NCI-H2227 treated with DMSO at 0.1 percent for 48 hours (cell line): ENCODE data around the gene COX10.

Experiments used
- DNase-seq: peaks from one replicate; lab custom pipeline; 2025; lab: John Stamatoyannopoulos, UW

COX10 gene

GRCh38 chr17:14070344-14070984 lies 1.2 kb downstream of the COX10 start:
- no peak for DNase-seq

GRCh38 chr17:14072881-14073280 lies 3.6 kb downstream of the COX10 start:
- DNase-seq, result no peak

DNA sequence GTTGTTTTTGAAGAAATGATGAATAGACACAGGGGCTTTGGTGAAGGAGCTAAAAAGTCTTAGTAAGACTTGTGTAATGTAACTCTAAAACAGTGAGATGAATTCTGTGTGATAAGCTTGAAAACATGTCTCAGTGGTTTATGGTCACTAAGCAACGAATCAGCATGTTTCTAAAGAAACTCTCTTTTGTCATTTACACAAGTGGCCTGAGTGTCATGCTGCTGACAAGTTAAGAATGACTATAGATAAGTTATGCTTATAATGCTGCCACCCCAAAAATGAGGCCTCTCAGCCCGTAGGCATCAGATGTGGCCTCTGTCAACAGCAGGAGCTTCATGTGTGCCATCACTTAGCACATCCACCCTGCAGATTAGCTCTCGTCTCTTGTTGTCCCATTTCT lies 8.7 kb downstream of the COX10 start:
- DNase-seq, result no peak

DNA sequence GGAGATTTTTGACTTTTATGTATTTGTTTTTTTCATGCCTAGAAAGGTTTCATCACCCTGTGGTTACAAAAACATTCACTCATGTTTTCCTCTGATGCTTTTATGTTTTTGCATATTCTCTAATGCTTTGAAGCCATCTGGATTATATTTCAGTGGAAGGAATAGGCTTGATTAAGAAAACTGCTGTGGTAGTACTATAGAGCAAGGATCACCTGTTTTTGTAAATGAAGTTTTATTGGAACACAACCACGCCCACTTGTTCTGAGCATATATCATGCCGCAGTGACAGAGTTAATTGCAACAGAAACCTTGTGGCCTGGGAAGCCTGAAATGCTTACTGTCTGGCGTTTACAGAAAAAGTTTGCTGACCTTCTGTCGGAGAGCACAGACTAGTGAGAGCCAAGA lies 11.5 kb downstream of the COX10 start:
- no peak for DNase-seq

- no peak for DNase-seq
These were observed 13.5 kb downstream of the COX10 start for GRCh38 chr17:14082848-14083247.

DNA sequence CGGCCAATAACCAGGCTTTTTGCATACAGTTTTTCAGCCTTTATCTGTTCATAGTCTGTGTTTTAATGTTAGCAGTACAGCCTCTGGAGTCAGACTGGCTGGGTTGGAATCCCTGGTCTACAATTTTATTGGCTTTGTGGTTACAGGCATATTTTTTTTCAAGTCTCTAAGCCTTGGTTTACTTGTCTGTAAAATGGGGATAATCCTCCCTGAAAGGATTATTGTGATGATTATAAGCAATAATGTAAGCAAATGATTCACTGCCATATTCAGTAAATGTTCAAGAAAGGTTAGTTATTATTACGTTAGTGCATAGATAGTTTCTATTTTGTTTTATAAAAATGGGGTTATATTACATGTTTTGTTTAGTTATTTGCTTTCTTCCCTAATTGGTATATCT lies 15.7 kb downstream of the COX10 start:
- no peak for DNase-seq

GRCh38 chr17:14086189-14086588 lies 16.9 kb downstream of the COX10 start:
- no peak for DNase-seq

DNA sequence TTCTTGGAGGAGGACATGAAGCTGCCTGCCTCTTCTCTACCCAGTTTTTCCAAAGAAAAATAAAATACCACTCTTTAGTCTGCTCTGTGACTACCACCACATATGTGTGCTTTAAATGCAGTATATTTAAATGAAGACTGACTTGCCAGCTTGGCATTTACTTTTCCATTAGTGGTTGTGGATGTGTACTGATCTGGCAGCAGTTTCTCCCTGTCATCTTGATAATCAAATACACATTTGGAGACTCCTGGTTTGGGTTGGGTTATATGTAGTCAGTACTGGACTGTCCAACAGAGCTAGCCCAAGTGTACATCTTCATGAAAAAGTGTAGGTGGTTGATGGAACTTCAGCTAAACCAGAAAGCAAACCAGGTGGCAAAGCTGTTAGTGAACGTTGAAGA lies 19.9 kb downstream of the COX10 start:
- no peak for DNase-seq

GRCh38 chr17:14091367-14091766 lies 22.1 kb downstream of the COX10 start:
- no peak for DNase-seq

DNA sequence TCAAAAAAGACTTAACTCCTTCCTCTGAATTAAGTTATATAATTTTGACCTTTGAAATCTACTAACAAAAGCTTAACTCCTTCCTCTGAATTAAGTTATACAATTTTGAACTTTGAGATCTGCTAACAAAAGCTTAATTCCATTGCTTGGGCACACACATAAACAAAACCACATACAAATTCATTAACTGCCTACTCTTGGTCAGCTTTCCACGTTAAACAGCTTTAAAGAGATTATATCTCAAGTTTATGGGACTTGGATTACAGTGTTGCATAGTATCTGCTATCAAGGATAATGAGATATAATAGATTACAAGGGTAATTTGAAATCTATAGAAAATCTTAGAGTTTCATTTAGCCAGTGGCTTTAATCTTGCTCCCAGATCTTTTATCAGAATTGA lies 23.5 kb downstream of the COX10 start:
- no peak for DNase-seq

GRCh38 chr17:14094676-14095601 lies 25.6 kb downstream of the COX10 start:
- no peak for DNase-seq

DNA sequence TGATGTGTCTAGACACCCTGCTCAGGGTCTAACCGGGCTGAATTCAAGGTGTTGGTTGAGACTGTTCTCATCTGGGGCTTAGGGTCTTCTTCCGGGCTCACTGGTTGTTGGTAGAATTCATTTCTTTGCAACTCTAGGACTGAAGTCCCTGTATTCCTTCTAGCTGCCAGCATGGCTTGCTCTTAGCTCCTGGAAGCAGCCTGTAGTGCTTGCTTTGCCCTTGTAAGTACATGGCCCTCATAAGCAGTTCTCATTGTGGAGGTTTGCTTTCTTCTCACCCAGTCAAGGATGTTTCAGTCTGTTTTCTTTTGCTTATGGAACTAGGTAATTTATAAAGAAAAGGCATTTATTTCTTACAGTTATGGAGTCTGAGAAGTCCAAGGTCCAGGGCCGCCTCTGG lies 26.3 kb downstream of the COX10 start:
- no peak for DNase-seq

GRCh38 chr17:14098246-14098645 lies 28.9 kb downstream of the COX10 start:
- no peak for DNase-seq

DNA sequence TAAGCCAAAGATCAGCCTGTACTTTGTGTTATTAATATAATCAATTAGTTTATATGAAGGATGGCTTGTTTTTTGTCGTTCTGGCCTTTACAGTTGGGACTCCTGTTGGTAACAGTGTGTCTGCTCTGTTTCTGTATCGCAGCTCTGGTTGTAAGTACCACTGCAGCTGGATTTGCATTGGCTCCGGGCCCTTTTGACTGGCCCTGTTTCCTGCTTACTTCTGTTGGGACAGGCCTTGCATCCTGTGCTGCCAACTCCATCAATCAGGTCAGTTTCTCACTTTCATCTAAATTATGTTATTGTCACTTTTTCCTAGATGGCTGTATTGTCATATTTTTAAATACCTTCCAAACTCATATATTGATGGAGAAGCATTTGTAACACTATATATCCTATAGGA lies 32.7 kb downstream of the COX10 start:
- no peak for DNase-seq

- DNase-seq, result no peak
These were observed 34.5 kb downstream of the COX10 start for GRCh38 chr17:14103836-14104235.

- no peak for DNase-seq
These were observed 35.4 kb downstream of the COX10 start for GRCh38 chr17:14104734-14105133.

DNA sequence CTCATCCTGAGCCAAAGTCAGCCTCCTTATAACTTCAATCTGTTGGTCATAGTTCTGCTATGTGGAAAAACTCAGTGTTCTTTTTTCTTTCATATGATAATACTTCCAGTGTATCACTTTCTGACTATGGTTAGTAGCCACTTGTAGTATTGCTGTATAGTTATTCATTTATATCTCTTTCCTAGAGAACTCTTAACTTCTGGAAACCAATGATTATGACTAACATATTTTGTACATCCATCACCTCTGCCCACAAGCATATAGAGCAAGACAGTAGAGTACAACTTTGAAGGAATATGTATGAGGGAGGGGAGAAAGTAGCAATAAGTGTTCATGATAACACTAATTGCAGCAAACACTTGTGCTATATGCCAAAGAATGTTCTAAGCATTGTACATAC lies 38.6 kb downstream of the COX10 start:
- no peak for DNase-seq

DNA sequence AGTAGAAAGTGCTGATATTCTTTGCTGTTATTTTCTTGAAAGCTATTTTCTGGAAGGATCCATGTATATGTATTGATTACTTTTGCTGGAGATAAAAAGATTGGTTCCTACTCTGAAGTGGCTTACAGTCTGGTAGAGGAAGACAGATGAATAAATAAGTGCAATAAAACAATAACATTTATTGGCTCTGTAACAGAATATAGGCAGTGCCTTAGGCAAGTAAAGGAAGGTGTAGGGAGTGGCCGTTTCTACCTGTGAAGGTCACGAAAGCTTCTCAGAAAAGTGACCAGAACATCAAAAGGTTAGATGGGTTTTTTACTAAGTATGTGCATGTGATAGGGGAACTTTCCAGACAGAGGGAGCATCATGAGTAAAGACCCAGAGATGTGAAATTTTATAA lies 43.1 kb downstream of the COX10 start:
- no peak for DNase-seq

DNA sequence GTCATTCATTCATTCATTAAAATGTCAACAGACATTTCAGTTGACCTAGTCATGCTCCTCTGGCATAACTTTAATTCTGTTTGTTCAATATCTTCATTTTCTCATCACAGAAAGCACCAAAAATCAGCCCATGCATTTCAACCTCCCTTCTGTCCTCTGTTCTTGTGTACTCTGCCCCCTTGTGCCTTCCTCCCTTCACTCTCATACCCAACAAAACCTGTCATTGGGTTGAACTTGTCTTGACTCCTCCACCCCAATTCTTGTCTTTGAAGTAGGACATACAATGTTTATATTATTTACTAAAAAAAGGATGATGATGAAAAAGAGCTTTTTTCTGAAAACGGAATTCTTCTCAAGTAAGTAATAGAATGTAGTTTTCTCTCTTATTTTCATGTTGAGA lies 43.8 kb downstream of the COX10 start:
- no peak for DNase-seq

DNA sequence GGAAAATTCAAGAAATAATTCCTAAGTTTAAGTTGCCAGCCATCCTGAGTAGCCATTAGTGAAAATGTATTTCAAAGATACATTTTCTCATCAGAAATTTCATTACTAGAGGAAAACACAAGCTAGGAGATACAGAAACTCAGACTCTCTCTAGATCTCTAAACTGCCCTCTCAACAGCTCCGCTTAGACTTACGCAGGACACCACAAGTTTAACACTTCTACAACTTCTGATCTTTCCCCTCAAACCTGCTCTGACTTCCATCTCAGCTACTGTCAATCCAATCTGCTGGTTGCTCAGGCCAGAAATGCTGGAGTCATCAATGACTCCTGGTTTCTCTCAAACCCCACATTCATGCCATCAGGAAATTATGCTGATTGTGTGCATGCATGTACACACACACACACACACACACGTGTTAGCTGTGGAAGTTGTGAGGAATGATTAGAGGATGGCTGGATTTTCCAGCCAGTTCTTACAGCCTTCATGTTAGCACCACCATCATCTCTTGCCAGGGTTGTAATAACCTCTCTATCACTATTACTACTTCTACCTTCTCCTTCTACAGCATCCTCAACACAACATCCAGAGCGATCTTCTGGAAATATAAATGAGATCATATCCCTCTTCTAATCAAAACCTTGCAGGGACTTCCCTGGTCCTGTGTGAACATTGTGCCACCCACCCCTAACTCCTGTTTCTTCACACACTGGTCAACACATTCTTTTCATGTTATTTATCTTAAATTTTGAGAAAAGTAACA lies 47.1 kb downstream of the COX10 start:
- DNase-seq, result no peak

DNA sequence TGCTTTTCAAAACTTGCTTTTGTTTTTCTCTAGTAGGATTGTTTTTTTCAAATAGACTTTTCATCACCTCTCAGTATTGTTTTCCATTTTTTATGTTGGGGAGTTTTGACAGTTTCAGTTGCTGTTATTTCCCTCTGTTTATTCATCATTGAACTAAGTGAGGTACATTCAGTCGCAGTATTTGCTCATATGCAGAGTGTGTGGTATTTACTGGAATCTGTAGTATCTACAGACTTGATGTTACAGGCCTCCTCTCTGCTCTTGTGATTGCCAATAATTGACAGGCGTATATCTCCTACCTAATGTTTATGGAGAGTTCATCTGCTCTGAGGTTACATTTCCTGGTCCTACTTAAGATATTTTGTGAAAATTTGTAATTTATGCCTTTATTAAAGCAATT lies 49.6 kb downstream of the COX10 start:
- no peak for DNase-seq

DNA sequence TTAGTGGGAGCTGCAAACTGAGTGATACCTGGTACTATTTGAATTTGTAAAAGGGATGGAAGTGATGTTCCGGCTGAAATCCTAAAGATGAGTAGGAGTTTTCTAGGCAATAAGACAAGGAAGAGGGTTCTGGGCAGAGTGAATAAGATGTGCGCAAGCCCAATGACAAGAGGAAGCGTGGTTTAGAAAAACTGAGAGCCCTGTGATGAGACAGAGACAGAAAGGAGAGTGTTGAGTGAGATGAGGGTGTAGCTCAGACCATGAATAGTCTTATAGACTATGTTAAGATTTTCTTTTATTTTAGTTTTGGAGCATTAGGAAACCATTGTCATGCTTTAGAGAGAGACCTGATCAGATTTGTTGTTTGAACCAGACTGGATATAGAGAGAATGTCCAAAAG lies 50.2 kb downstream of the COX10 start:
- no peak for DNase-seq

GRCh38 chr17:14121952-14122351 lies 52.6 kb downstream of the COX10 start:
- DNase-seq, result no peak
